ENCODE data around the gene EIF3F. TPM values are rescaled to one million over a fixed set of nuclear protein-coding genes. Genes with fewer than 3 reads are reported as not detected.

EIF3F gene
- total RNA-seq, 2 experiments from 2014 or later, result 227 to 229 TPM

DNA sequence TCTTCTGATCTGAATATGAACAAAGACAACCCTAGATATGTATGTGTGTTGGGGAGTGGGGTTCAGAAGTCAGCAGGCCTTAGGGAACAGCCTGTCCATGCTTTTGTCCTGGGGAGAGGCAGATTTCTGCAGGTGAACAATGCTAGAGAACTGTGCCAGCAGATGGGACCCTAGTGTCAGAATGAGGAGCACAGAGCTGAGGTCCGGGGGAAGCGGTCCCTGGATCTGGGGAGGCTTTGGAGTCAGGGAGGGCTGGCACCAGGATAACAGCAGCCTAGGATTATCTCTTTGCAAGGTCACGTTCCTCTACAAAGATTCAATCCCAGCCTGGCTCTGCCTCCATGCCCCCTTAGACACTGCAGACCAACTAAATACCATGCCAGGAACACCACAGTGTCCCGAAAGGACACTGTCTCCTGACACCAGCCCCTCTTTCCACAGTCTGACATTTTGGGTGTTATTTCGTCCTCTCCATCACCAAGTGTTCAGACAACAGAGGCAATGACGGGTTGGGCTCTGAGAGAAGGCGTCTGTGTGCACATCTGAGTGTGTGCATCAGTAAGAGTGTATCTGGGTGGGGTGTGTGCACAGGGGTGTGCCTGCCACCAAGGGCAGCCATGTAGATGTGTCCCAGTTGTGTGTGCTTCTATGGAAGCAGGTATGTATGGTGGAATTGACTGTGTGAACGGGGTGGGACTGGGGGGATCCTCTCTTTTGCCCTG lies 43.5 kb downstream of the EIF3F start:
- H3K4me3 Mint-ChIP-seq, result no peak overlapping the region
- H3K27me3 Mint-ChIP-seq, result peaks cover 7% of the 10 kb centered on the region
- H3K4me1 Mint-ChIP-seq, result peaks cover 3% of the 10 kb centered on the region
- no peak for DNase-seq
- POLR2A ChIA-PET, result no interaction called here
- no peak overlapping the region for H3K27ac Mint-ChIP-seq
- no peaks in the 10 kb centered on the region for H3K36me3 Mint-ChIP-seq (ENCODE audit: low read depth)
- CTCF ChIA-PET, result interaction anchor here (2.9 to 10.1 kb wide), 2 partner anchors 44 to 68 kb away, joined by 6 to 118 read pairs; partner anchors contain the start of gene EIF3F
- H3K9me3 Mint-ChIP-seq, result no peaks in the 10 kb centered on the region

GRCh38 chr11:8031248-8032115 lies 44.3 kb downstream of the EIF3F start:
- DNase-seq, result no peak
- ChIA-PET CTCF (interaction anchor here (2.9 to 10.1 kb wide), 2 partner anchors 45 to 68 kb away, joined by 6 to 118 read pairs; partner anchors contain the start of gene EIF3F), POLR2A (no interaction called here)
- Mint-ChIP-seq H3K27ac (no peak overlapping the region), H3K27me3 (peaks cover 7% of the 10 kb centered on the region), H3K9me3 (no peaks in the 10 kb centered on the region), H3K36me3 (ENCODE audit: low read depth) (no peaks in the 10 kb centered on the region), H3K4me3 (no peak overlapping the region), H3K4me1 (no peaks in the 10 kb centered on the region)

GRCh38 chr11:8032122-8032521 lies 45.0 kb downstream of the EIF3F start:
- no peak overlapping the region for H3K27ac Mint-ChIP-seq
- CTCF ChIA-PET, result interaction anchor here (2.9 to 10.1 kb wide), 3 partner anchors 45 to 67 kb away, joined by 6 to 118 read pairs (median 43); partner anchors contain the start of gene EIF3F

GRCh38 chr11:8032576-8033304 lies 45.6 kb downstream of the EIF3F start:
- Mint-ChIP-seq H3K36me3 (ENCODE audit: low read depth) (no peaks in the 10 kb centered on the region), H3K4me3 (no peak overlapping the region), H3K9me3 (no peaks in the 10 kb centered on the region), H3K27me3 (peaks cover 7% of the 10 kb centered on the region), H3K27ac (no peak overlapping the region), H3K4me1 (no peaks in the 10 kb centered on the region)
- no peak for DNase-seq
- ChIA-PET POLR2A (interaction anchor here (2.9 kb wide), 1 partner anchor 26 kb away, joined by 9 read pairs; no protein-coding TSS in a partner anchor), CTCF (interaction anchor here (0.7 to 10.1 kb wide), 21 partner anchors 8 to 408 kb away, joined by 3 to 118 read pairs (median 3); partner anchors contain the start of gene EIF3F)

More at GRCh38 chr11:8032122-8032521, 45.0 kb downstream of the EIF3F start:
- no peaks in the 10 kb centered on the region for H3K36me3 Mint-ChIP-seq (ENCODE audit: low read depth)
- POLR2A ChIA-PET, result no interaction called here
- peaks cover 7% of the 10 kb centered on the region for H3K27me3 Mint-ChIP-seq
- DNase-seq, result no peak
- no peaks in the 10 kb centered on the region for H3K9me3 Mint-ChIP-seq
- H3K4me3 Mint-ChIP-seq, result no peak overlapping the region
- no peaks in the 10 kb centered on the region for H3K4me1 Mint-ChIP-seq

- peaks cover 7% of the 10 kb centered on the region for H3K27me3 Mint-ChIP-seq
- H3K36me3 Mint-ChIP-seq (ENCODE audit: low read depth), result no peaks in the 10 kb centered on the region
- CTCF ChIA-PET, result interaction anchor here (0.7 to 10.1 kb wide), 23 partner anchors 8 to 407 kb away, joined by 3 to 118 read pairs (median 3); partner anchors contain the start of gene EIF3F
- no peaks in the 10 kb centered on the region for H3K4me1 Mint-ChIP-seq
- POLR2A ChIA-PET, result interaction anchor here (0.8 to 2.9 kb wide), 2 partner anchors 11 to 27 kb away, joined by 3 to 9 read pairs; no protein-coding TSS in a partner anchor
- peak; percentile 45 for DNase-seq
- no peak overlapping the region for H3K27ac Mint-ChIP-seq
- no peak overlapping the region for H3K4me3 Mint-ChIP-seq
- H3K9me3 Mint-ChIP-seq, result no peaks in the 10 kb centered on the region
Observed at GRCh38 chr11:8033305-8034105, 46.4 kb downstream of the EIF3F start.

GRCh38 chr11:8034106-8034585 lies 47.0 kb downstream of the EIF3F start:
- Mint-ChIP-seq H3K4me1 (no peaks in the 10 kb centered on the region), H3K36me3 (ENCODE audit: low read depth) (no peaks in the 10 kb centered on the region), H3K27ac (no peak overlapping the region), H3K4me3 (no peak overlapping the region), H3K27me3 (peaks cover 7% of the 10 kb centered on the region), H3K9me3 (no peaks in the 10 kb centered on the region)
- no peak for DNase-seq
- ChIA-PET POLR2A (interaction anchor here (0.8 to 2.9 kb wide), 2 partner anchors 10 to 28 kb away, joined by 3 to 9 read pairs; no protein-coding TSS in a partner anchor), CTCF (interaction anchor here (1.0 to 10.1 kb wide), 12 partner anchors 10 to 407 kb away, joined by 3 to 118 read pairs (median 4); no protein-coding TSS in a partner anchor)

DNA sequence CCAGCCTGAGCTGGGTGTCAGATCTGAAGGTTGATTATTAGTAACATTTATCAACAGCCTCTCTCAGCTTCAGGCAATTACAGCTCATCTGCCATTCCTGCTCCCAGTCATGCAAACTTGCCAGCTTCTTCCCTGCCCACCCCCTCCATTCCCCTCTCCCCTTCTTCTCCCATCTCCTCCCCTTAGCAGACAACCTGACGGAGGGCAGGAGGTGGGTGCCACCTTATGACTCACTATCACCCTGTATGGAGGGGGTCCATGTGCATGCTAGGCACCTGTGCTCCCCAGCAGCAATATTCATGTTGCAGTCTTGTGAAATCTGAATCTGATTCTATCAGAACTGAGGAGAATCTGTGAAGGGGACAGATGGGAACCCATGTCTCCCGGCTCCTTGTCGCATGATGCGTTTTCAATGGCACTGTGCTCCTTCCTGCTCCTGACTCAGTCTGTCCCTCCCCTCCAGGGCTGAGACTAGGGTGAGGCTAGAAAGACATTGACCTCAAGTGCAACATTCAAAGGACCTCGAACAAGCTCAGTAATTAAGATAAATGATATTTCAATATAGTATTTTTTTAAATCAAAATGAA lies 47.6 kb downstream of the EIF3F start:
- Mint-ChIP-seq H3K27ac (no peak overlapping the region), H3K9me3 (no peaks in the 10 kb centered on the region), H3K4me1 (no peaks in the 10 kb centered on the region), H3K36me3 (ENCODE audit: low read depth) (no peaks in the 10 kb centered on the region), H3K27me3 (peaks cover 5% of the 10 kb centered on the region), H3K4me3 (no peak overlapping the region)
- POLR2A ChIA-PET, result interaction anchor here (0.8 to 2.9 kb wide), 2 partner anchors 10 to 28 kb away, joined by 3 to 9 read pairs; no protein-coding TSS in a partner anchor
- no peak for DNase-seq
- CTCF ChIA-PET, result interaction anchor here (1.1 to 10.1 kb wide), 9 partner anchors 13 to 64 kb away, joined by 3 to 118 read pairs (median 16); no protein-coding TSS in a partner anchor

DNA sequence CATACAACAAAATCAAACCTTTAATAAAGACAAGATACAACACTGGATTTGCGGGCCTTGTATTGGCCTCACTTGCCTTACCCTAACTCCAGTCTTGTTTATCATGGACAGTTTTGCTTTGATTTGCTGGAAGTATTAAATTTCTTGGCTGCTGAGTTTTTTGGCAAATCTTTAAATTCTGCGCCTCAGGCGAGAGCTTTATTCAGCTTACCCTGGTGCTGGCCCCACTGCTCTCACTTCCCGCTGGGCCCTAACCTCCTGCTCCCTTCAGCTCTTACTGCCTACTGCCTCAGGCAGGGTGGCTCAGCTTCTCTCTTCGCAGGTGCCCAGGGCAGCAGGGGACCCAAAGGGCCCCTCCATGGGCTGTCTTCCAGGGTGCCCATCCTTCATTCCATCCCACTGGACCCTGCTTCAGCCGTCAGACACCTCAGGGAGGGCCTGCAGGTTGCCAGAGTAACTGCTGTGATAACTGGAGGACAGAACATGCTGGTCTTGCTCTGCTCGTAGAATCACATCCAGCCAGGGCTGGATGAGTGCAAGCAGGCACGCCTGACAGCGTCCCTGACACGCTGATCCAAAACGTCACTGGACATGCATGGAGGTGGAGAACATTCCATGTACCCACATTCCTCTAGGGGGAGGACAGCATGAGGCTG lies 48.2 kb downstream of the EIF3F start:
- Mint-ChIP-seq H3K4me1 (no peaks in the 10 kb centered on the region), H3K27me3 (no peaks in the 10 kb centered on the region), H3K4me3 (no peak overlapping the region), H3K9me3 (no peaks in the 10 kb centered on the region), H3K27ac (no peak overlapping the region), H3K36me3 (ENCODE audit: low read depth) (no peaks in the 10 kb centered on the region)
- ChIA-PET POLR2A (interaction anchor here (2.9 kb wide), 1 partner anchor 29 kb away, joined by 9 read pairs; no protein-coding TSS in a partner anchor), CTCF (interaction anchor here (1.2 to 10.1 kb wide), 6 partner anchors 16 to 64 kb away, joined by 3 to 118 read pairs (median 22); no protein-coding TSS in a partner anchor)
- DNase-seq, result no peak

DNA sequence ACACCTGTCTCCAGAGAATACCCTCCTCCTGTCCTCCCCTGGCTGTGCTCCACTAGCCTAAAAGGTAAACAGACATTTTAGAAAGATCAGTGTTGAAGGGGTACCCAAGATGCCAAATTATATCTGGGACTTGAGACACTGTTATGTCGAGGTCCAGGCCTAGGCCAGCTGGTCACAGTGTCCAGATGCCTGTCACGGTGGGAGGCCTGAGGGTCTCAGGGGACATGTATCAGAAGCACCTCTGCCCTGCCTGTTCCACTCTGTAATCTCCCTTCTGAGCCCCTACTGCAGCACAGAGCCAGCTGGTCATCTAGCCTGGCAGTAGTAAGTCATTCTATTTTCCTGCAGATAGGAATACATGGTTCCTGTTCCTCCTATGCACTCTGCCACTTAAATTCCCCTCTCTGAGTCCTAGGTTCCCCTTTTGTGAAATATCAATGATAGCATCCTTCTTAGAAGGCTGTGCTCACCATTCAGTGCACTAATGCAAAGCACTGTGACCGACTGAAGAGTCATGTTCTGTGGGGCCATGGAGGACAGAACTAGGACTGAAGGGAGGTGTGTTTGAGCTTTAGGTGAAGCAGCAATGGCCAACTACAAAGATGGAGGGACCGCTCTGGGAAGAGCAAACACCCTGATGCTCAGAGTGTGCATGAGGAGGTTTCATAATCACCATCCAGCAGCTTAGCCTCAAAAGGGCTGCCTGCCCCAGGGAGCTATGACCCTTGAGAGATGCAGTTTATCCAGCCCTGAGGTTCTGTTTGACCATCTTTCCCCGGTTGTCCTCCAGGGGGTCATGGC lies 49.1 kb downstream of the EIF3F start:
- ChIA-PET POLR2A (no interaction called here), CTCF (interaction anchor here (1.1 to 10.1 kb wide), 3 partner anchors 35 to 63 kb away, joined by 3 to 118 read pairs (median 43); no protein-coding TSS in a partner anchor)
- no peak for DNase-seq
- Mint-ChIP-seq H3K9me3 (no peaks in the 10 kb centered on the region), H3K27ac (no peak overlapping the region), H3K36me3 (ENCODE audit: low read depth) (no peaks in the 10 kb centered on the region), H3K4me1 (no peaks in the 10 kb centered on the region), H3K27me3 (no peaks in the 10 kb centered on the region), H3K4me3 (no peak overlapping the region)

DNA sequence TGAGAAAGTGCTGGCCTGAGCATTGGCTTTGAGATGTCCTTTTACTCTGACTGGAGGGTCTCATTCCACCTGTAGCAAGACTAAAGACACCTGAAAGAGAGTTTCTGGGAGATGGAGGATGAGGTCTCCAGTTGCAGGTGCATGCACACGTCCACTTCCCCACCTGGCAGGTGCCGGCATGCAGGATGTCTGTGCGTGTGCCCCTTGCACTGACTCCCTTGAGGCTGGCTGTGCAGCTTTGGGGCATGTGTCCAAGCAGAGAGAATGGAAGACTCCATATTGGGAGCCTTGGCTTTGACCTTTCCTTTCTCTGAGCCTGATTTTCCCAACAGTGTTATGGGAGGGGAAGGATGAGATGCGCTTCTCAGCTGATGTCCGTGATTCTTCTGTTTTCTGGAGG lies 49.8 kb downstream of the EIF3F start:
- Mint-ChIP-seq H3K36me3 (ENCODE audit: low read depth) (no peaks in the 10 kb centered on the region), H3K9me3 (no peaks in the 10 kb centered on the region), H3K27ac (no peak overlapping the region), H3K4me1 (no peaks in the 10 kb centered on the region), H3K27me3 (peaks cover 2% of the 10 kb centered on the region), H3K4me3 (no peak overlapping the region)
- ChIA-PET CTCF (interaction anchor here (1.1 to 10.1 kb wide), 3 partner anchors 35 to 62 kb away, joined by 3 to 118 read pairs (median 43); no protein-coding TSS in a partner anchor), POLR2A (no interaction called here)
- DNase-seq, result no peak
